IPS-NIHi11 (cell line): ENCODE results near the gene EMC1.
"Not testable (repeated sequence)": the region's sequence is repeated elsewhere in the genome, so short reads cannot be mapped to it uniquely, and the experiment has no call there.

Experiments
- DNase-seq: peaks from one replicate; pipeline ENCODE4 v3.0.0; 2012; ENCODE audit warnings: mixed read lengths, low spot score

Gene EMC1

GRCh38 chr1:19216585-19216984 lies 34.7 kb downstream of the EMC1 start:
- not testable (repeated sequence) for DNase-seq

GRCh38 chr1:19213580-19213979 lies 37.7 kb downstream of the EMC1 start:
- no peak for DNase-seq

- no peak for DNase-seq
Measured at GRCh38 chr1:19212167-19212566, 39.2 kb downstream of the EMC1 start.

- DNase-seq, result no peak
Measured at GRCh38 chr1:19210772-19211549, 40.4 kb downstream of the EMC1 start.

- DNase-seq, result peak; percentile 95
Measured at GRCh38 chr1:19209990-19210771, 41.1 kb downstream of the EMC1 start, which contains the start of gene UBR4. Gene UBR4, minus strand, starts transcription at chr1:19210266. Its CDS starts 18 bp downstream, at chr1:19210248.

- DNase-seq, result peak; percentile 60
Measured at GRCh38 chr1:19209439-19209989, 41.8 kb downstream of the EMC1 start.

GRCh38 chr1:19208710-19209438 lies 42.5 kb downstream of the EMC1 start:
- no peak for DNase-seq

GRCh38 chr1:19206947-19207346 lies 44.4 kb downstream of the EMC1 start:
- DNase-seq, result no peak

- no peak for DNase-seq
Measured at GRCh38 chr1:19205845-19206244, 45.5 kb downstream of the EMC1 start.

GRCh38 chr1:19205403-19205802 lies 45.9 kb downstream of the EMC1 start:
- DNase-seq, result no peak

- no peak for DNase-seq
Measured at GRCh38 chr1:19204446-19205266, 46.7 kb downstream of the EMC1 start.

- no peak for DNase-seq
Measured at GRCh38 chr1:19203440-19203839, 47.9 kb downstream of the EMC1 start.

- no peak for DNase-seq
Measured at GRCh38 chr1:19202396-19202795, 48.9 kb downstream of the EMC1 start.

GRCh38 chr1:19199969-19200604 lies 51.2 kb downstream of the EMC1 start:
- DNase-seq, result no peak

GRCh38 chr1:19199329-19199968 lies 51.9 kb downstream of the EMC1 start:
- no peak for DNase-seq

GRCh38 chr1:19198820-19199219 lies 52.5 kb downstream of the EMC1 start:
- DNase-seq, result no peak

- DNase-seq, result no peak
Measured at GRCh38 chr1:19197845-19198244, 53.5 kb downstream of the EMC1 start.

- DNase-seq, result no peak
Measured at GRCh38 chr1:19196331-19196730, 55.0 kb downstream of the EMC1 start.

- DNase-seq, result no peak
Measured at GRCh38 chr1:19193004-19193403, 58.3 kb downstream of the EMC1 start.

GRCh38 chr1:19191811-19192210 lies 59.5 kb downstream of the EMC1 start:
- DNase-seq, result no peak
